Keratinocyte (primary cell): ENCODE results near the gene IVL.

Experiments used
- EZH2 ChIP-seq: IDR thresholded peaks from one replicate; pipeline ENCODE4 v1.6.1; 2012; ENCODE audit warnings: inconsistent platforms, mild to moderate bottlenecking, low read length, moderate library complexity
- TF ChIP-seq, protein P1 (sequence below), 3 experiments: IDR thresholded peaks in 1 of 3; conservative IDR thresholded peaks in 1 of 3; optimal IDR thresholded peaks in 1 of 3; 2 replicates in 2 of 3; 3 replicates in 1 of 3; pipeline versions ENCODE3 to v1.5.1; 2011; ENCODE audit warnings: low read length in 3 of 3, mild to moderate bottlenecking in 3 of 3, moderate library complexity in 2 of 3, control low read depth in 1 of 3, inconsistent platforms in 1 of 3; ENCODE audit not compliant: insufficient read depth in 2 of 3; ENCODE audit errors: extremely low read depth in 1 of 3

DNA sequence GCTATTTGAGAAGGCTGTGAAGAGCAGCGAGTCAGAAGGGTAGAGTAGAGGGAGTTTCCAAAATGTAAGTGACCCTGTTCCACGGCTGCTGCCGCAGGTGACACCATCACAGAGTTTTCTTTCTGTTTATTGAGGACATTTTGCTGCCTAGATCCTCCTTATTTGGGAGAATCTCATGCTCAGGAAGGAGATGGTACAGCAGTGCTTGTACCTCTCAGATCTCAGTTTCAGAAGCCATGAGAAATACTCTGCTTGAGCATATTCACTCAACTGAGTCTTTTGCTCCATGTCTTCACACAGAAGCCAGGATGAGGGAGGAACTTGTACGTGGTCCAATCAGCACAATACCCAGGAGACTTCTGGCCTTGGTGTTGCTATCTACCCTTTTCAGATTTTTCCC, 47.0 kb upstream of the IVL start:
- TF ChIP-seq EZH2 = no peak
- TF ChIP-seq, protein P1, sequence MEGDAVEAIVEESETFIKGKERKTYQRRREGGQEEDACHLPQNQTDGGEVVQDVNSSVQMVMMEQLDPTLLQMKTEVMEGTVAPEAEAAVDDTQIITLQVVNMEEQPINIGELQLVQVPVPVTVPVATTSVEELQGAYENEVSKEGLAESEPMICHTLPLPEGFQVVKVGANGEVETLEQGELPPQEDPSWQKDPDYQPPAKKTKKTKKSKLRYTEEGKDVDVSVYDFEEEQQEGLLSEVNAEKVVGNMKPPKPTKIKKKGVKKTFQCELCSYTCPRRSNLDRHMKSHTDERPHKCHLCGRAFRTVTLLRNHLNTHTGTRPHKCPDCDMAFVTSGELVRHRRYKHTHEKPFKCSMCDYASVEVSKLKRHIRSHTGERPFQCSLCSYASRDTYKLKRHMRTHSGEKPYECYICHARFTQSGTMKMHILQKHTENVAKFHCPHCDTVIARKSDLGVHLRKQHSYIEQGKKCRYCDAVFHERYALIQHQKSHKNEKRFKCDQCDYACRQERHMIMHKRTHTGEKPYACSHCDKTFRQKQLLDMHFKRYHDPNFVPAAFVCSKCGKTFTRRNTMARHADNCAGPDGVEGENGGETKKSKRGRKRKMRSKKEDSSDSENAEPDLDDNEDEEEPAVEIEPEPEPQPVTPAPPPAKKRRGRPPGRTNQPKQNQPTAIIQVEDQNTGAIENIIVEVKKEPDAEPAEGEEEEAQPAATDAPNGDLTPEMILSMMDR (optimal IDR thresholded peaks at IDR 0.05 in 1 of 3, IDR thresholded peaks at IDR 0.05 in 1 of 3, conservative IDR thresholded peaks at IDR 0.05 in 1 of 3; ENCODE audit: extremely low read depth in 1 of 3, insufficient read depth in 2 of 3, low read length in 3 of 3) = no peak
